Stimulated activated CD8-positive, alpha-beta memory T cell treated with anti-CD3 and anti-CD28 coated beads, Interleukin-12 subunit alpha, Interleukin-12 subunit beta, amount 100 ng/mL, for 1 hour (primary cell): ENCODE data around the gene ANKRD39.
"Not testable (repeated sequence)": the region's sequence is repeated elsewhere in the genome, so short reads cannot be mapped to it uniquely, and the experiment has no call there.

Experiments used
- DNase-seq: peaks from one replicate; pipeline ENCODE4 v3.0.0-alpha.2; 2020; ENCODE audit warnings: low read depth

ANKRD39 gene

DNA sequence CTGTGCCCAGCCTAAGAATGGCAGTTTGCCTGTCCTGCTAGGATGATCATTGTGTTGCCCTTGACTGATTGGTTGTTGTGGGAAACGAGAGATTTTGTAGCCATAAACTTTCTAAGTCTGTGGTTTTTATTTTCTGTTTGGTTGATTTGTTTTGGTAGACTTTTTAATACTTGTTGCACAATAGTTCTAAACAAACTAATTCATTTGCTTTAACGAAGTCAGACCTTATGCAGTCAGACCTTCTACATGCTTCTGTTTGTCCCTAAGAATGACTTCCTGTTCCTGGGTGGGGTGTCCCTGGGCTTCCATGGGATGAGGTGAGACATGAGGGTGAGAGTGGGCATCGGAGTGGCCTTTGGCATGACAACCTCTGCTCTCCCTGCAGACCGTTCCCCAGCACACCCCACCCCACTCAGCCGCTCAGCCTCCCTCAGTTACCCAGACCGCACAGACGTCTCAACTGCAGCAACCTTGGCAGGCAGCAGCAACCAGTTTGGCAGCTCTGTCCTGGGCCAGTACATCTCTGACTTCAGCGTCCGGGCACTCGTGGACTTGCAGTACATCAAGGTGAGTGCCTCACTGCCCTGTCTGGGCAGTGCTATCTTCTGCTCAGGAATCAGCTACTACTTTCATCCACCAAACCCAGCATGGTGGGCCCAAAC is 49.5 kb downstream of the ANKRD39 start:
- no peak for DNase-seq

- no peak for DNase-seq
These were observed 50.7 kb downstream of the ANKRD39 start for GRCh38 chr2:96807127-96807471.

- DNase-seq = no peak
These were observed 51.2 kb downstream of the ANKRD39 start for GRCh38 chr2:96806468-96807126.

- not testable (repeated sequence) for DNase-seq
These were observed 51.9 kb downstream of the ANKRD39 start for GRCh38 chr2:96805946-96806345.

DNA sequence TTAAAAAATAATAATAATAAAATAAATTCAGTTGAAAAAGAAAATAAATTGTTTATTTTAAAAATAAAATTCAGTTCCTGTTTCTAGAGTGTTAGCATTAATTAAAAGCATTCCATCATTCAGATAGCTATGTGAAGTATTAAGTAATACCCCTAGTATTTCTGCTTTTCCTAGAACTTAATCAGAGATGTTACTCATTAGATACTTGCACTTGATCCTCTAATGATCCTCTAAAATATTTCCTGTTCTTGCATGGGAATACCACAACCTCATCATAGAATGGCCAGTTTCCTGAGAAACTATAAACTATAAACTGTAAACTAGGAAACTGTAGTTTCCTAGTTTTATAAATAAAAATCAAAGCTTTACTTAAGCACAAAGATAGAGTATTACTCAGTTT is 52.8 kb downstream of the ANKRD39 start:
- no peak for DNase-seq

- DNase-seq = no peak
These were observed 55.1 kb downstream of the ANKRD39 start for GRCh38 chr2:96802721-96803120.

DNA sequence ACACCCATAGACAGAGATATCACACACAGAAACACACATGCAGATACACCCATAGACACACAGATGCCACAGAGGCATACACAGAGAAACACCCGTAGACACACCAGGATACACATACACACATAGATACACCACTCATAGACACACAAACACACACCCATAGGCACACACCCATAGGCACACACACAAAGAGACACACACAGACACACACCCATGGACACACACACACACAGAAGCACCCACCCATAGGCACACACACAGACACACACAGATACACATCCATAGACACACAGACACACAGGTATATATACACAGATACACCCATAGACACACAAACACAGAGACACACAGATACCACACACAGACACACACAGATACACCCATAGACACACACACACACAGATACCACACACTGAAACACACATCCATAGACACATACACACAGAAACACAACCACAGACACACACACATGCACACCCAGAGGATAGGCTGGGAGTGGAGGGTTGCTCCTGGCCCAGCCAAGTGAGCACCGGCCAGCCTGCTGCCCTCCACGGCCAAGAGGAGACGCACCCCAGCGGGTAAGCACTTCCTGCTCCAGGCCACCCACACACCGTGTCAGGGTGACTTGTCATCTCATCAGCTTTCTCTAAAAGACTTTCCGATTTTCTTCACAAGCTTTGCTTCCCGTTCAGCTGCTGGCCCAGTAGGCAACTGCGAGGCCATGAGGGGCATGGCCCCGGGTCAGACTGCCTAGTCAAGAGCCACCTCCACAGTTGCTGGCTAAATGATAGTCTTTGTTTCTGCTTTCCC is 55.8 kb downstream of the ANKRD39 start:
- no peak for DNase-seq

- DNase-seq = peak; percentile 52
These were observed 56.6 kb downstream of the ANKRD39 start for GRCh38 chr2:96801005-96801785.

GRCh38 chr2:96800061-96801004 is 57.5 kb downstream of the ANKRD39 start:
- no peak for DNase-seq

- DNase-seq = no peak
These were observed 58.2 kb downstream of the ANKRD39 start for GRCh38 chr2:96799623-96799935.

DNA sequence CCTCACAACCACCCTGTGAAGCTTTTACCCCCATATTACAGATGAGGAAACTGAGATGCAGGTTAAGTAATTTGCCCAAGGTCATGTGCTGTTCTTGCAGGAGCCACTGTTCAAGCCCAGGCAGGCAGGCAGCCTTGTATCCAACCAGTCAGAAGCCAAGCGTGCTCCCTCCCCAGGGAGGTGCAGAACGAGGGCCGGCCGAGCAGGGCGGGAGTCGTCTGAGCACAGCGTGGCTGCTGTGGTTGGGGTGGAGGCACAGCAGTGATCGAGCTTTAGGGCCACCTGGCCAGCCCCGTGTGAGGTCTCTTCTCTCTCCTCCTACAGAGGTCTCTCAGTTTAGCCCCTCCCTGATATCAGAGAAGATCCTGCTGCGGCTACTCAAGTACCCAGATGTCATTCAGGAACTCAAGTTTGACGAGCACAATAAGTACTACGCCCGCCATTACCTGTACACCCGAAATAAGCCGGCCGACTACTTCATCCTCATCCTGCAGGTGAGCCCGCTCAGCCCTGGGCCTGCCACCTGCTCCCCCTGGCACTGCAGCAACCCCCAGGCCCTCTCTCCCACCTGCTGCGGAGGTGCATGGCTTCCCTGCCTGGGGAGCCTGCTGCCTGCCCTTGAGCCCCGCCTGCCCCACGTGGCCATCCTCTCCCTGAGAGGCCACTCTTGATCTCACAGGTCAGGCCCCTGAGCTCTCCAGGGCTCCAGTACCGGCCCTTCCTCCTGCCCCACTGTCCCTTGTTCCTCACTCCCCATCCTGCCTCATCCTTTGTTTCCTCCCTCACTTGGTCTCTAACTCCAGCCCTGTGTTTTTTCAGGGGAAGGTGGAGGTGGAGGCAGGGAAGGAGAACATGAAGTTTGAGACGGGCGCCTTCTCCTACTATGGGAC is 58.8 kb downstream of the ANKRD39 start:
- no peak for DNase-seq
